H1 (cell line): ENCODE results near the gene RPSA. TPM values are rescaled to one million over a fixed set of nuclear protein-coding genes. Genes with fewer than 3 reads are reported as not detected.

ENCODE experiments used
- BRCA1 ChIP-seq: IDR thresholded peaks from 2 replicates; pipeline ENCODE4 v1.6.1; 2012; ENCODE audit warnings: low read depth, low read length, improper control_type of control experiment
- CREB1 ChIP-seq: IDR thresholded peaks from 2 replicates; pipeline ENCODE4 v1.6.1; 2012; ENCODE audit warnings: inconsistent platforms
- EZH2 ChIP-seq: fragments of 200-600 bp; sonication (generic); IDR thresholded peaks from 2 replicates; pipeline ENCODE4 v1.7.1; 2012; ENCODE audit warnings: low read depth, mild to moderate bottlenecking, moderate library complexity, low read length, inconsistent platforms; ENCODE audit not compliant: severe bottlenecking
- HDAC2 ChIP-seq, 2 experiments: fragments of 300-600 bp in 1 of 2; sonication (generic) in 1 of 2; IDR thresholded peaks; 2 replicates each; pipeline ENCODE4 v1.6.1; 2011 to 2012; ENCODE audit warnings: low read depth in 2 of 2, low read length in 2 of 2, mild to moderate bottlenecking in 2 of 2, moderate library complexity in 2 of 2, borderline replicate concordance in 1 of 2, inconsistent platforms in 1 of 2
- NRF1 ChIP-seq: IDR thresholded peaks from 2 replicates; pipeline ENCODE4 v1.6.1; 2011; ENCODE audit warnings: mild to moderate bottlenecking, low read depth, low read length, improper control_type of control experiment
- SAP30 ChIP-seq: fragments of 300-600 bp; sonication (generic); IDR thresholded peaks from 2 replicates; pipeline ENCODE4 v1.7.1; 2012; ENCODE audit warnings: low read length, moderate library complexity, mild to moderate bottlenecking, inconsistent platforms; ENCODE audit not compliant: insufficient read depth, insufficient replicate concordance
- SIN3A ChIP-seq, 2 experiments: IDR thresholded peaks in 1 of 2; conservative IDR thresholded peaks in 1 of 2; 2 replicates each; pipeline ENCODE4 v1.6.1; 2011 to 2012; ENCODE audit warnings: low read length in 2 of 2, improper control_type of control experiment in 1 of 2, low read depth in 1 of 2, mild to moderate bottlenecking in 1 of 2
- SRF ChIP-seq: IDR thresholded peaks from 2 replicates; pipeline ENCODE4 v1.6.1; 2011; ENCODE audit warnings: mild to moderate bottlenecking, low read depth, low read length, moderate library complexity
- TCF12 ChIP-seq: IDR thresholded peaks from 2 replicates; pipeline ENCODE4 v1.6.1; 2011; ENCODE audit warnings: low read depth, mild to moderate bottlenecking, low read length
- polyA plus RNA-seq, 7 experiments: library from polyadenylated mRNA; depleted of rRNA in 3 of 7; stranded (reverse) in 5 of 7; unstranded in 2 of 7; fragments of >200 nt in 5 of 7; fragments of 200-250 nt in 2 of 7; gene quantifications; 1 replicate in 5 of 7; 2 replicates in 1 of 7; 4 replicates in 1 of 7; pipeline versions ENCODE4 v1.2.1 to v1.2.3, GENCODE V29; 2011 to 2013; ENCODE audit warnings: missing spikeins in 2 of 7, mixed read lengths in 2 of 7
- total RNA-seq: library from RNA; stranded (reverse); fragmentation: NEBNext Ultra II Directional; extraction: Animal tissue kit (Norgen Biotek cat#: 25700); gene quantifications from 2 replicates; pipeline ENCODE4 v1.2.1, GENCODE V29; 2021
- TF ChIP-seq, protein P1 (sequence below): fragments of 300-600 bp; sonication (generic); IDR thresholded peaks from 2 replicates; pipeline ENCODE4 v1.7.1; 2012; ENCODE audit warnings: low read length, moderate library complexity, mild to moderate bottlenecking, inconsistent platforms; ENCODE audit not compliant: insufficient replicate concordance
- TF ChIP-seq, protein P2 (sequence below): IDR thresholded peaks from 2 replicates; pipeline ENCODE4 v1.6.1; 2011; ENCODE audit warnings: low read depth, mild to moderate bottlenecking, low read length; ENCODE audit not compliant: insufficient read depth

The RPSA gene
- total and polyA plus RNA-seq, 2 of the 8 experiments (the other 6 are each of a cell fraction or from before 2014, with no cell fraction given) = 2,661 to 7,468 TPM

DNA sequence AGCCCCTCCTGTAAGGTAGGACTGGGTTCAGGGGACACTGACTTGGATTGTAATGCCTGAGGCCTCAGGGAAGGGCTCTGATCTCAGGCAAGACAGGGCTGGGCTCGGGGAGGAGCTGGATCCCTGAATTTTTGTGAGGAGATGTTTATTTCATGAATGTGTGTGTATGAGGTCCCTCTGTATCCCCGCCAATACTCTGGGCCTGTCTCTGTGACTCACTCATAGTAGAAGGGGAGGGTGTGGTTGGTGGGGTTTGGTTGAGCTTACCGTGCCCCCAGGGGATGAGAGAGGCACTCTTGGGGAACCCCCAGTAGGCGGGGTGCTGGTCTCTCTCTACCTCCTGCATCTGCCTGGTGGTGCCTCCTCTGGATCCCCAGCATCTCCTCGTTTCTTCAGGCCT is 28.1 kb downstream of the RPSA start (continued):
- TF ChIP-seq, protein P1, sequence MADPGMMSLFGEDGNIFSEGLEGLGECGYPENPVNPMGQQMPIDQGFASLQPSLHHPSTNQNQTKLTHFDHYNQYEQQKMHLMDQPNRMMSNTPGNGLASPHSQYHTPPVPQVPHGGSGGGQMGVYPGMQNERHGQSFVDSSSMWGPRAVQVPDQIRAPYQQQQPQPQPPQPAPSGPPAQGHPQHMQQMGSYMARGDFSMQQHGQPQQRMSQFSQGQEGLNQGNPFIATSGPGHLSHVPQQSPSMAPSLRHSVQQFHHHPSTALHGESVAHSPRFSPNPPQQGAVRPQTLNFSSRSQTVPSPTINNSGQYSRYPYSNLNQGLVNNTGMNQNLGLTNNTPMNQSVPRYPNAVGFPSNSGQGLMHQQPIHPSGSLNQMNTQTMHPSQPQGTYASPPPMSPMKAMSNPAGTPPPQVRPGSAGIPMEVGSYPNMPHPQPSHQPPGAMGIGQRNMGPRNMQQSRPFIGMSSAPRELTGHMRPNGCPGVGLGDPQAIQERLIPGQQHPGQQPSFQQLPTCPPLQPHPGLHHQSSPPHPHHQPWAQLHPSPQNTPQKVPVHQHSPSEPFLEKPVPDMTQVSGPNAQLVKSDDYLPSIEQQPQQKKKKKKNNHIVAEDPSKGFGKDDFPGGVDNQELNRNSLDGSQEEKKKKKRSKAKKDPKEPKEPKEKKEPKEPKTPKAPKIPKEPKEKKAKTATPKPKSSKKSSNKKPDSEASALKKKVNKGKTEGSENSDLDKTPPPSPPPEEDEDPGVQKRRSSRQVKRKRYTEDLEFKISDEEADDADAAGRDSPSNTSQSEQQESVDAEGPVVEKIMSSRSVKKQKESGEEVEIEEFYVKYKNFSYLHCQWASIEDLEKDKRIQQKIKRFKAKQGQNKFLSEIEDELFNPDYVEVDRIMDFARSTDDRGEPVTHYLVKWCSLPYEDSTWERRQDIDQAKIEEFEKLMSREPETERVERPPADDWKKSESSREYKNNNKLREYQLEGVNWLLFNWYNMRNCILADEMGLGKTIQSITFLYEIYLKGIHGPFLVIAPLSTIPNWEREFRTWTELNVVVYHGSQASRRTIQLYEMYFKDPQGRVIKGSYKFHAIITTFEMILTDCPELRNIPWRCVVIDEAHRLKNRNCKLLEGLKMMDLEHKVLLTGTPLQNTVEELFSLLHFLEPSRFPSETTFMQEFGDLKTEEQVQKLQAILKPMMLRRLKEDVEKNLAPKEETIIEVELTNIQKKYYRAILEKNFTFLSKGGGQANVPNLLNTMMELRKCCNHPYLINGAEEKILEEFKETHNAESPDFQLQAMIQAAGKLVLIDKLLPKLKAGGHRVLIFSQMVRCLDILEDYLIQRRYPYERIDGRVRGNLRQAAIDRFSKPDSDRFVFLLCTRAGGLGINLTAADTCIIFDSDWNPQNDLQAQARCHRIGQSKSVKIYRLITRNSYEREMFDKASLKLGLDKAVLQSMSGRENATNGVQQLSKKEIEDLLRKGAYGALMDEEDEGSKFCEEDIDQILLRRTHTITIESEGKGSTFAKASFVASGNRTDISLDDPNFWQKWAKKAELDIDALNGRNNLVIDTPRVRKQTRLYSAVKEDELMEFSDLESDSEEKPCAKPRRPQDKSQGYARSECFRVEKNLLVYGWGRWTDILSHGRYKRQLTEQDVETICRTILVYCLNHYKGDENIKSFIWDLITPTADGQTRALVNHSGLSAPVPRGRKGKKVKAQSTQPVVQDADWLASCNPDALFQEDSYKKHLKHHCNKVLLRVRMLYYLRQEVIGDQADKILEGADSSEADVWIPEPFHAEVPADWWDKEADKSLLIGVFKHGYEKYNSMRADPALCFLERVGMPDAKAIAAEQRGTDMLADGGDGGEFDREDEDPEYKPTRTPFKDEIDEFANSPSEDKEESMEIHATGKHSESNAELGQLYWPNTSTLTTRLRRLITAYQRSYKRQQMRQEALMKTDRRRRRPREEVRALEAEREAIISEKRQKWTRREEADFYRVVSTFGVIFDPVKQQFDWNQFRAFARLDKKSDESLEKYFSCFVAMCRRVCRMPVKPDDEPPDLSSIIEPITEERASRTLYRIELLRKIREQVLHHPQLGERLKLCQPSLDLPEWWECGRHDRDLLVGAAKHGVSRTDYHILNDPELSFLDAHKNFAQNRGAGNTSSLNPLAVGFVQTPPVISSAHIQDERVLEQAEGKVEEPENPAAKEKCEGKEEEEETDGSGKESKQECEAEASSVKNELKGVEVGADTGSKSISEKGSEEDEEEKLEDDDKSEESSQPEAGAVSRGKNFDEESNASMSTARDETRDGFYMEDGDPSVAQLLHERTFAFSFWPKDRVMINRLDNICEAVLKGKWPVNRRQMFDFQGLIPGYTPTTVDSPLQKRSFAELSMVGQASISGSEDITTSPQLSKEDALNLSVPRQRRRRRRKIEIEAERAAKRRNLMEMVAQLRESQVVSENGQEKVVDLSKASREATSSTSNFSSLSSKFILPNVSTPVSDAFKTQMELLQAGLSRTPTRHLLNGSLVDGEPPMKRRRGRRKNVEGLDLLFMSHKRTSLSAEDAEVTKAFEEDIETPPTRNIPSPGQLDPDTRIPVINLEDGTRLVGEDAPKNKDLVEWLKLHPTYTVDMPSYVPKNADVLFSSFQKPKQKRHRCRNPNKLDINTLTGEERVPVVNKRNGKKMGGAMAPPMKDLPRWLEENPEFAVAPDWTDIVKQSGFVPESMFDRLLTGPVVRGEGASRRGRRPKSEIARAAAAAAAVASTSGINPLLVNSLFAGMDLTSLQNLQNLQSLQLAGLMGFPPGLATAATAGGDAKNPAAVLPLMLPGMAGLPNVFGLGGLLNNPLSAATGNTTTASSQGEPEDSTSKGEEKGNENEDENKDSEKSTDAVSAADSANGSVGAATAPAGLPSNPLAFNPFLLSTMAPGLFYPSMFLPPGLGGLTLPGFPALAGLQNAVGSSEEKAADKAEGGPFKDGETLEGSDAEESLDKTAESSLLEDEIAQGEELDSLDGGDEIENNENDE = no peak
- TF ChIP-seq BRCA1 (no peak), SIN3A (conservative IDR thresholded peaks at IDR 0.05 in 1 of 2, IDR thresholded peaks at IDR 0.05 in 1 of 2; ENCODE audit: low read depth in 1 of 2, low read length in 2 of 2) (no peak), SRF (no peak), TCF12 (no peak), NRF1 (no peak), SAP30 (no peak), HDAC2 (IDR thresholded peaks at IDR 0.05; ENCODE audit: borderline replicate concordance in 1 of 2, low read depth in 2 of 2, low read length in 2 of 2) (no peak), CREB1 (no peak), EZH2 (no peak)
- TF ChIP-seq, protein P2, sequence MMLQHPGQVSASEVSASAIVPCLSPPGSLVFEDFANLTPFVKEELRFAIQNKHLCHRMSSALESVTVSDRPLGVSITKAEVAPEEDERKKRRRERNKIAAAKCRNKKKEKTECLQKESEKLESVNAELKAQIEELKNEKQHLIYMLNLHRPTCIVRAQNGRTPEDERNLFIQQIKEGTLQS = no peak
